SK-N-SH (cell line): ENCODE measurements around the gene GANC.
"Not testable (repeated sequence)": the region's sequence is repeated elsewhere in the genome, so short reads cannot be mapped to it uniquely, and the experiment has no call there.

Experiments
- CTCF ChIP-seq: fragments of 200-600 bp; sonication (generic); IDR thresholded peaks from 2 replicates; pipeline ENCODE4 v1.6.1; 2017; ENCODE audit warnings: antibody characterized with exemption, mild to moderate bottlenecking, moderate library complexity
- ELF1 ChIP-seq: IDR thresholded peaks from 2 replicates; pipeline ENCODE4 v1.4.0; 2012
- EZH2phosphoT487 ChIP-seq: fragments of 200-600 bp; sonication (generic); IDR thresholded peaks from 2 replicates; pipeline ENCODE4 v1.6.1; 2017; ENCODE audit warnings: low read depth, mixed run types, mild to moderate bottlenecking, antibody characterized with exemption, moderate library complexity, borderline replicate concordance
- MAX ChIP-seq: IDR thresholded peaks from 2 replicates; pipeline ENCODE4 v1.4.0; 2012; ENCODE audit warnings: low read depth
- MEF2A ChIP-seq: IDR thresholded peaks from 2 replicates; pipeline ENCODE4 v1.4.0; 2012; ENCODE audit warnings: low read depth, borderline replicate concordance
- MXI1 ChIP-seq: IDR thresholded peaks from 2 replicates; pipeline ENCODE4 v1.6.1; 2012; ENCODE audit warnings: mild to moderate bottlenecking, low read depth, low read length, improper control_type of control experiment
- POLR2AphosphoS5 ChIP-seq: IDR thresholded peaks from 2 replicates; pipeline ENCODE4 v1.6.1; 2012; ENCODE audit warnings: low read depth, low read length
- REST ChIP-seq: IDR thresholded peaks from 2 replicates; pipeline ENCODE4 v1.6.1; 2012; ENCODE audit warnings: mild to moderate bottlenecking, low read depth, low read length, moderate library complexity
- RFX5 ChIP-seq: IDR thresholded peaks from 2 replicates; pipeline ENCODE4 v1.6.1; 2012; ENCODE audit warnings: mild to moderate bottlenecking, improper control_type of control experiment, low read length
- TAF1 ChIP-seq: IDR thresholded peaks from 2 replicates; pipeline ENCODE4 v1.6.1; 2012; ENCODE audit warnings: low read depth, mild to moderate bottlenecking, low read length, moderate library complexity, borderline replicate concordance
- USF1 ChIP-seq: IDR thresholded peaks from 2 replicates; pipeline ENCODE4 v1.4.0; 2012; ENCODE audit warnings: low read depth, borderline replicate concordance
- USF2 ChIP-seq: fragments of 150-350 bp; IDR thresholded peaks from 2 replicates; pipeline ENCODE4 v1.6.1; 2017; ENCODE audit warnings: antibody characterized with exemption, low read length, low read depth, borderline replicate concordance
- ZBTB33 ChIP-seq: IDR thresholded peaks from 2 replicates; pipeline ENCODE4 v1.4.0; 2012; ENCODE audit warnings: low read depth, borderline replicate concordance

- not testable (repeated sequence) for TF ChIP-seq POLR2AphosphoS5, MAX, USF1, CTCF, USF2, TAF1, MXI1, EZH2phosphoT487, MEF2A, ZBTB33, RFX5, REST, ELF1
Measured at GRCh38 chr15:42316282-42316805, 43.3 kb downstream of the GANC start.
